K562 (cell line): ENCODE data around the gene FFAR1. TPM values are rescaled to one million over a fixed set of nuclear protein-coding genes. Genes with fewer than 3 reads are reported as not detected.

Source experiments
- BCOR ChIP-seq: fragments of 450-650 bp; IDR thresholded peaks from 2 replicates; pipeline ENCODE4 v1.6.1; 2016
- BMI1 ChIP-seq: fragments of 150-350 bp; IDR thresholded peaks from 2 replicates; pipeline ENCODE4 v1.6.1; 2014; ENCODE audit warnings: low read length
- CREM ChIP-seq: IDR thresholded peaks from 2 replicates; pipeline ENCODE4 v1.6.1; 2014; ENCODE audit warnings: antibody characterized with exemption, low read depth
- HDAC1 ChIP-seq, 2 experiments: fragments of 450-650 bp; IDR thresholded peaks; 2 replicates each; pipeline ENCODE4 v1.6.1; 2016 to 2017; ENCODE audit warnings: inconsistent platforms in 1 of 2, mild to moderate bottlenecking in 1 of 2, moderate library complexity in 1 of 2
- KLF1 ChIP-seq: fragments of 450-650 bp; IDR thresholded peaks from 2 replicates; pipeline ENCODE4 v1.6.1; 2016; ENCODE audit warnings: missing genetic modification characterization, missing compliant biosample characterization
- NFIC ChIP-seq: fragments of 450-650 bp; IDR thresholded peaks from 2 replicates; pipeline ENCODE4 v1.6.1; 2017; ENCODE audit warnings: mild to moderate bottlenecking, inconsistent platforms
- SMARCA5 ChIP-seq: fragments of 450-650 bp; IDR thresholded peaks from 2 replicates; pipeline ENCODE4 v1.6.1; 2016
- SRSF9 ChIP-seq: fragments of 200-400 bp; formaldehyde crosslinking; IDR thresholded peaks from 2 replicates; pipeline ENCODE4 v1.6.1; 2017; ENCODE audit warnings: low read depth, low read length, borderline replicate concordance
- STAT5A ChIP-seq: IDR thresholded peaks from 2 replicates; pipeline ENCODE4 v1.6.1; 2012; ENCODE audit warnings: low read length, inconsistent platforms, borderline replicate concordance
- STAT5B ChIP-seq: fragments of 250-450 bp; sonication (Bioruptor Pico); IDR thresholded peaks from 2 replicates; pipeline ENCODE4 v1.8.0; 2021; ENCODE audit warnings: mild to moderate bottlenecking, inconsistent platforms
- TAF1 ChIP-seq: IDR thresholded peaks from 2 replicates; pipeline ENCODE4 v1.6.1; 2011; ENCODE audit warnings: mild to moderate bottlenecking, low read length, moderate library complexity; ENCODE audit not compliant: insufficient read depth, control insufficient read depth, severe bottlenecking; ENCODE audit errors: extremely low read depth
- TCF7 ChIP-seq: sonication (generic); IDR thresholded peaks from 2 replicates; pipeline ENCODE4 v1.6.1; 2016; ENCODE audit warnings: antibody characterized with exemption, borderline replicate concordance
- ZFP1 ChIP-seq: fragments of 450-650 bp; formaldehyde crosslinking; IDR thresholded peaks from 2 replicates; pipeline ENCODE4 v1.4.0; 2020; ENCODE audit warnings: mild to moderate bottlenecking, mixed read lengths
- ZNF583 ChIP-seq: fragments of 250-450 bp; sonication (Bioruptor Pico); IDR thresholded peaks from 2 replicates; pipeline ENCODE4 v1.4.0; 2020
- ZZZ3 ChIP-seq: fragments of 450-650 bp; IDR thresholded peaks from 2 replicates; pipeline ENCODE4 v1.6.1; 2016; ENCODE audit warnings: antibody characterized with exemption, mild to moderate bottlenecking, moderate library complexity
- polyA plus RNA-seq, 8 experiments: library from polyadenylated mRNA; depleted of rRNA in 4 of 8; stranded (reverse) in 5 of 8; unstranded in 3 of 8; fragments of >200 nt; fragmentation: Nextera tagmentation in 2 of 8; fragmentation: Illumina TruSeq in 1 of 8; extraction: Ambion mirVana in 2 of 8; extraction: Trizol in 1 of 8; gene quantifications; 2 replicates each; pipeline versions ENCODE4 v1.2.1 to v1.2.3, GENCODE V29; 2011 to 2014; ENCODE audit warnings: inconsistent platforms in 1 of 8, missing spikeins in 1 of 8
- total RNA-seq, 7 experiments: library from RNA; depleted of rRNA in 6 of 7; stranded (reverse); fragments of >200 nt in 6 of 7; fragmentation: Illumina TruSeq in 2 of 7; extraction: Trizol in 2 of 7; gene quantifications; 2 replicates each; pipeline versions ENCODE4 v1.2.1 to v1.2.3, GENCODE V29; 2011 to 2021; ENCODE audit warnings: low replicate concordance in 1 of 7
- TF ChIP-seq, protein P1 (sequence below): fragments of 450-650 bp; IDR thresholded peaks from 2 replicates; pipeline ENCODE4 v1.6.1; 2016; ENCODE audit warnings: missing biosample characterization, missing genetic modification characterization
- TF ChIP-seq, protein P2 (sequence below), 3 experiments: fragments of 200-800 bp in 1 of 3; sonication (Bioruptor generic) in 1 of 3; sonication (generic) in 1 of 3; formaldehyde crosslinking in 1 of 3; IDR thresholded peaks; 2 replicates each; pipeline versions ENCODE4 v1.6.1 to v1.8.0; 2016 to 2022; ENCODE audit warnings: mild to moderate bottlenecking in 2 of 3, missing compliant biosample characterization in 2 of 3, missing genetic modification characterization in 2 of 3, missing genetic modification reagents in 1 of 3
- TF ChIP-seq, protein P3 (sequence below): sonication (generic); formaldehyde crosslinking; IDR thresholded peaks from 2 replicates; pipeline ENCODE4 v1.8.1; 2022; ENCODE audit warnings: missing genetic modification reagents
- TF ChIP-seq, protein P4 (sequence below): fragments of 250-450 bp; sonication (Bioruptor Pico); IDR thresholded peaks from 2 replicates; pipeline ENCODE4 v1.4.0; 2020; ENCODE audit warnings: mild to moderate bottlenecking, moderate library complexity, borderline replicate concordance

Gene FFAR1
- total and polyA plus RNA-seq, 9 of the 15 experiments (the other 6 are each of a cell fraction or from before 2014, with no cell fraction given) = not detected

DNA sequence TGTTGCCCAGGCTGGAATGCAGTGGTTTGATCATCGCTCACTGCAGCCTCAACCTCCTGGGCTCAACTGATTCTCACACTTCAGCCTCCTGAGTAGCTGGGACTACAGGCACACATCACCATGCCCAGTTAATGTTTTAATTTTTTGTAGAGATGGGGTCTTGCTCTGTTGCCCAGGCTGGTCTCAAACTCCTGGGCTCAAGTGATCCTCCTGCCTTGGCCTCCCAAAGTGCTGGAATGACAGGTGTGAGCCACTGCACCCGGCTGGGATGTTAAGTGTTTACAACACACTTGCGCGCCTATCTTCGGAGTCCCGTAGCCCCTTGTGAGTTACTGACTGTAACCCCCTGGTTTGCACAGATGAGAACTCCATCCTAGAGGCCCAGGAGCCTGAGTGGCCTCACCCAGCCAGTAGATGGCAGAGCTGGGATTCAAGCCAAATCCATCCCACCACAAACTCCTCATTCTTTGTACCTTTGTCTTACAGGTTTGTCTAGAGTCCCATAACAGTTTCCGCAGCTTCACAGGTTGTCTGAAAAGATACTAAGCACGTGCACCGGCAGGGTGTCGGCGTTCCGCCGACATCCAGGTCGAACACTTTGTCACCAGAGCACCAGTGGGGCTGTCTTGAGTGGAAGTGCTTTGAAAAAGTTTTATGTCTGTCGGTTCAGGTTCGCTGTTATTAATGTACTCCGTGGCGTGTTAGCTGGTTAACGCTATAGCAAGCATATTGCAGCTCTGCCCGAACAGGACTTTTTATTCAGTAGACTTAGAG, 41.0 kb upstream of the FFAR1 start (continued):
- TF ChIP-seq, protein P1, sequence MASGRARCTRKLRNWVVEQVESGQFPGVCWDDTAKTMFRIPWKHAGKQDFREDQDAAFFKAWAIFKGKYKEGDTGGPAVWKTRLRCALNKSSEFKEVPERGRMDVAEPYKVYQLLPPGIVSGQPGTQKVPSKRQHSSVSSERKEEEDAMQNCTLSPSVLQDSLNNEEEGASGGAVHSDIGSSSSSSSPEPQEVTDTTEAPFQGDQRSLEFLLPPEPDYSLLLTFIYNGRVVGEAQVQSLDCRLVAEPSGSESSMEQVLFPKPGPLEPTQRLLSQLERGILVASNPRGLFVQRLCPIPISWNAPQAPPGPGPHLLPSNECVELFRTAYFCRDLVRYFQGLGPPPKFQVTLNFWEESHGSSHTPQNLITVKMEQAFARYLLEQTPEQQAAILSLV (tag) = 0 out of 2 replicates have a peak, but pooled peaks have one; percentile 3
- TF ChIP-seq CREM = no peak
- no peak for TF ChIP-seq TAF1
- TF ChIP-seq ZZZ3 = no peak
- TF ChIP-seq KLF1 = no peak
- TF ChIP-seq STAT5A = no peak
- TF ChIP-seq ZNF583 (CRISPR knock-in tag) = no peak
- peak; percentile 98 for TF ChIP-seq BCOR
- TF ChIP-seq TCF7 = no peak
- TF ChIP-seq, protein P2, sequence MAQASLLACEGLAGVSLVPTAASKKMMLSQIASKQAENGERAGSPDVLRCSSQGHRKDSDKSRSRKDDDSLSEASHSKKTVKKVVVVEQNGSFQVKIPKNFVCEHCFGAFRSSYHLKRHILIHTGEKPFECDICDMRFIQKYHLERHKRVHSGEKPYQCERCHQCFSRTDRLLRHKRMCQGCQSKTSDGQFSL (CRISPR knock-in tag; IDR thresholded peaks at IDR 0.05) = no peak
- TF ChIP-seq, protein P2 (tag; IDR thresholded peaks at IDR 0.05) = 0 out of 4 replicates have a peak, but pooled peaks of 1 of the 2 experiments have one; percentile 3
- TF ChIP-seq STAT5B = no peak
- TF ChIP-seq SRSF9 = no peak
- TF ChIP-seq HDAC1 (IDR thresholded peaks at IDR 0.05) = peak in 1 of 2 experiments; percentile 32; a peak in 1 of 4 replicates
- TF ChIP-seq SMARCA5 = peak; percentile 98
- no peak for TF ChIP-seq ZFP1 (CRISPR knock-in tag)
- TF ChIP-seq, protein P3, sequence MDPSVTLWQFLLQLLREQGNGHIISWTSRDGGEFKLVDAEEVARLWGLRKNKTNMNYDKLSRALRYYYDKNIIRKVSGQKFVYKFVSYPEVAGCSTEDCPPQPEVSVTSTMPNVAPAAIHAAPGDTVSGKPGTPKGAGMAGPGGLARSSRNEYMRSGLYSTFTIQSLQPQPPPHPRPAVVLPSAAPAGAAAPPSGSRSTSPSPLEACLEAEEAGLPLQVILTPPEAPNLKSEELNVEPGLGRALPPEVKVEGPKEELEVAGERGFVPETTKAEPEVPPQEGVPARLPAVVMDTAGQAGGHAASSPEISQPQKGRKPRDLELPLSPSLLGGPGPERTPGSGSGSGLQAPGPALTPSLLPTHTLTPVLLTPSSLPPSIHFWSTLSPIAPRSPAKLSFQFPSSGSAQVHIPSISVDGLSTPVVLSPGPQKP (CRISPR knock-in tag) = no peak
- peak; percentile 84 for TF ChIP-seq NFIC
- TF ChIP-seq BMI1 = no peak
- TF ChIP-seq, protein P4, sequence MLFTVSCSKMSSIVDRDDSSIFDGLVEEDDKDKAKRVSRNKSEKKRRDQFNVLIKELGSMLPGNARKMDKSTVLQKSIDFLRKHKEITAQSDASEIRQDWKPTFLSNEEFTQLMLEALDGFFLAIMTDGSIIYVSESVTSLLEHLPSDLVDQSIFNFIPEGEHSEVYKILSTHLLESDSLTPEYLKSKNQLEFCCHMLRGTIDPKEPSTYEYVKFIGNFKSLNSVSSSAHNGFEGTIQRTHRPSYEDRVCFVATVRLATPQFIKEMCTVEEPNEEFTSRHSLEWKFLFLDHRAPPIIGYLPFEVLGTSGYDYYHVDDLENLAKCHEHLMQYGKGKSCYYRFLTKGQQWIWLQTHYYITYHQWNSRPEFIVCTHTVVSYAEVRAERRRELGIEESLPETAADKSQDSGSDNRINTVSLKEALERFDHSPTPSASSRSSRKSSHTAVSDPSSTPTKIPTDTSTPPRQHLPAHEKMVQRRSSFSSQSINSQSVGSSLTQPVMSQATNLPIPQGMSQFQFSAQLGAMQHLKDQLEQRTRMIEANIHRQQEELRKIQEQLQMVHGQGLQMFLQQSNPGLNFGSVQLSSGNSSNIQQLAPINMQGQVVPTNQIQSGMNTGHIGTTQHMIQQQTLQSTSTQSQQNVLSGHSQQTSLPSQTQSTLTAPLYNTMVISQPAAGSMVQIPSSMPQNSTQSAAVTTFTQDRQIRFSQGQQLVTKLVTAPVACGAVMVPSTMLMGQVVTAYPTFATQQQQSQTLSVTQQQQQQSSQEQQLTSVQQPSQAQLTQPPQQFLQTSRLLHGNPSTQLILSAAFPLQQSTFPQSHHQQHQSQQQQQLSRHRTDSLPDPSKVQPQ (CRISPR knock-in tag) = no peak
